DMS153 treated with DMSO at 0.1 percent for 48 hours (cell line): ENCODE measurements around the gene KCTD14.
"Not testable (repeated sequence)": the region's sequence is repeated elsewhere in the genome, so short reads cannot be mapped to it uniquely, and the experiment has no call there.

ENCODE experiments used
- DNase-seq: peaks from one replicate; lab custom pipeline; 2025; ENCODE audit not compliant: unreplicated experiment; lab: John Stamatoyannopoulos, UW

KCTD14 gene

DNA sequence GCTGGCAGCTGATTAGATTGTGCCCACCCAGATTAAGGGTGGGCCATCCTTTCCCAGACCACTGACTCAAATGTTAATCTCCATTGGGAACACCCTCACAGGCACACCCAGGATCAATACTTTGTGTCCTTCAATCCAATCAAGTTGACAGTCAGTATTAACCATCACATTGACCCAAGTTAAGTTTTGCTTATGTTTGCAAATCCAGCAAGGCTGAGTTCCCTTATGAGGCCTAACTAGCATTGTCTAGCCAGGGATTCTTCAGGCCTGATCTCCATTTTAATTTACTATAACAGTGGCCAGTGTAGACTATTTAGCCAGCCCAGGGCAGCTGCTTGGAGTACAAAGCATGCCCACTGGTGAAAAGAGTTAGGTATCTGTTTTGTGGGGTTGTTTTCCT lies 2.3 kb upstream of the KCTD14 start:
- no peak for DNase-seq

DNA sequence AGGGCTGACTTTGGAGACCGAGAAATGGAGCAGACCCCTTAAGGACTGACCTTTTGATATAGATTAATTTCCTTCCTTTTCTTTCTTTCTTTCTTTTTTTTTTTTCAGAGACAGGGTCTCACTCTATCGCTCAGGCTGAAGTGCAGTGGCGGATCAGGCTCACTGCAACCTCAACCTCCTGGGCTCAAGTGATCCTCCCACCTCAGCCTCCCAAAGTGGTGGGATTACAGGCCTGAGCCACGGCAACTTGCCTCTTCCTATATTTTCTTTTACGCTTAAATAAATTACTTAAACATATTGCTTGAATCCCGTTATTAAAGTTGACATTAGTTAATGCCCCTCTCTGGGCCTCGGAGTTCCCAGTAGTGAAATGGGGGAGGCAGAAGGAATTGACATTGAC lies 350 bp upstream of the KCTD14 start:
- DNase-seq, result no peak

- no peak for DNase-seq
Measured at GRCh38 chr11:78021611-78022010, 1.5 kb downstream of the KCTD14 start.

DNA sequence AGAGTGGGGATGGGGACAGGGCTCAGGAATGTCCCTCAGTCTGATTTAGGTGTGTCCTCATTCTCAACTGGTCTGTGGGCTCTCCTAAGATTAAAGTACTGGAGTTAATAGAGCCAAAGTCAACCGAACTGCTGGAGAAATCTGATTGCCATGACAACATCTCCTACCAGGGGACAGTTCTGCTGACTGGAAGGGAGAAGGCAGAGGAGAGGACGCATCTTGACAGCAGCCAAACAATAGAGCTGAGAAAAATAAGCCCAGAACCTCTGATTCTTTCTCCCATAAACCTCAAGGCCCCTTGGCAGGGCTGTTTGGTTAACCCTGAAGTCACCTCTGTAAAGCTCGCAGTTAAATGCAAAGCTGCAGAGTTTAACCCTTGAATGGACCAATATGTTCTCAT lies 2.8 kb downstream of the KCTD14 start:
- DNase-seq, result no peak

- no peak for DNase-seq
Measured at GRCh38 chr11:78019808-78020207, 3.3 kb downstream of the KCTD14 start.

DNA sequence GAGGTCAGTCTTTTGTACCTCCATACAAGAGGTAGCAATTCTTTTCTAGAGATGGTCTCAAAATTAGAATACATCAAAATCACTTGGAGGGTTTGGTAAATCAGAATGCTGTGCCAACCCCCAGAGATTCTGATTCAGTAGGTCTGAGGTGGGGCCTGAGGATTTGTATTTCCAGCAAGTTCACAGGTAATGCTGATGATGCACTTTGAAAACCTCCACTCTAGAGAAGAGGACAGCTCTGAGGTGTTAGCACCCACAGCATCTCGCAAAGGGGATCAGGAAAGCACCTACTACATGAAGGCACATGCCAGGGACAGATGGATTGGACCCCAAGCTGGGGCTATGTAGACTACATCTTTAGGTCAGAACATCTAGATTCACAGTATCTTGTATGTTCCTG lies 7.2 kb downstream of the KCTD14 start:
- DNase-seq, result no peak

- not testable (repeated sequence) for DNase-seq
Measured at GRCh38 chr11:78014937-78015520, 8.0 kb downstream of the KCTD14 start.

GRCh38 chr11:78011301-78011700 lies 11.8 kb downstream of the KCTD14 start:
- DNase-seq, result no peak

- DNase-seq, result no peak
Measured at GRCh38 chr11:78010755-78011154, 12.3 kb downstream of the KCTD14 start.

DNA sequence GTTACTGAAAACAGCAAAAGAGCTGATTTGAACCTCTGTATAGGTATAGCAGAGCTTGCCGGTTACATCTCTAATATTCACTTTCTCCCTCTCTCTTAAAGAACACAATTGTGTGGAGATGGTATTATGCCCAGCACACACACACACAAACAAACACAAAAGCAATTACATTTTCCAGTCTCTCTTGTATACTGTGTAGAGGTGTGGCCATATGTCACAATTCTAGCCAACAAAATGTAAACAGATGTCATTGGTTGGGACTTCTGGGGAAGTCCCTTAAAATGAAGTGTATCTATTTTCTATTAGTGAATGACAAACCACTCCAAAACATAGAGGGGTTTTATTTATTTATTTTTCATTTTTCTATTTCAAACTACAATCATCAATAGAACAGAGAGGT lies 12.8 kb downstream of the KCTD14 start:
- no peak for DNase-seq

GRCh38 chr11:78009062-78009461 lies 14.0 kb downstream of the KCTD14 start:
- no peak for DNase-seq

- DNase-seq, result peak; percentile 80
Measured at GRCh38 chr11:78000193-78000592, 22.9 kb downstream of the KCTD14 start.

- DNase-seq, result no peak
Measured at GRCh38 chr11:77999446-78000030, 23.5 kb downstream of the KCTD14 start.

GRCh38 chr11:77994434-77995362 lies 28.4 kb downstream of the KCTD14 start, which contains the start of gene INTS4:
TSS of gene INTS4 (minus strand) at chr11:77994668. CDS start at chr11:77994643, 25 bp downstream.
- DNase-seq, result peak; percentile 99

GRCh38 chr11:77993902-77994301 lies 29.2 kb downstream of the KCTD14 start:
- DNase-seq, result no peak

DNA sequence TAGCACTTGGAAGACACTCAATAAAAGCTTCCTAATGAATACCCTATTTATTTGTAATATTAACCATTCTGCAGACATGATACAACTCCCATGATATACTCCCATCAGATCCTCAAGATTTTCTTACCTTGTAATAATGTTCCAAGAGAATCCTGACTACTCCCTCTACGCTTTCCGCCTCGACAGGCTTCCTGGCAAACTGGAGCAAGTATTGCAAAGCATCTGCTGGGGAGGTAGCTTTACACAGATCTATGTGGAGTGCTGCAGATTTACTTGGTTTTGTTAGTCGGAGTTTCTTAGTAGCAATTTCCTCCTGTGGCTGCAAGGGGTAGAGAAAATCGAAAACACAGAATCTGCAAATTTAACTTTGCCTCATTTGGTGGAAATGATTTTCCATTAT lies 32.1 kb downstream of the KCTD14 start:
- no peak for DNase-seq

DNA sequence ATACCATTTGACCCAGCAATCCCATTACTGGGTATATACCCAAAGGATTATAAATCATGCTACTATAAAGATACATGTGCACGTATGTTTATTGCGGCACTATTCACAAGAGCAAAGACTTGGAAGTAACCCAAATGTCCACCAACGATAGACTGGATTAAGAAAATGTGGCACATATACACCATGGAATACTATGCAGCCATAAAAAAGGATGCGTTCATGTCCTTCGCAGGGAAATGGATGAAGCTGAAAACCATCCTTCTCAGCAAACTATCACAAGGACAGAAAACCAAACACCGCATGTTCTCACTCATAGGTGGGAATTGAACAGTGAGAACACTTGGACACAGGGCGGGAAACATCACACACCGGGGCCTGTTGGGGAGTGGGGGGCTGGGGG lies 36.6 kb downstream of the KCTD14 start:
- DNase-seq, result not testable (repeated sequence)

- DNase-seq, result no peak
Measured at GRCh38 chr11:77981346-77981947, 41.6 kb downstream of the KCTD14 start.

- DNase-seq, result no peak
Measured at GRCh38 chr11:77968337-77968736, 54.7 kb downstream of the KCTD14 start.

- no peak for DNase-seq
Measured at GRCh38 chr11:77967753-77968152, 55.3 kb downstream of the KCTD14 start.

- DNase-seq, result no peak
Measured at GRCh38 chr11:77967121-77967520, 56.0 kb downstream of the KCTD14 start.

DNA sequence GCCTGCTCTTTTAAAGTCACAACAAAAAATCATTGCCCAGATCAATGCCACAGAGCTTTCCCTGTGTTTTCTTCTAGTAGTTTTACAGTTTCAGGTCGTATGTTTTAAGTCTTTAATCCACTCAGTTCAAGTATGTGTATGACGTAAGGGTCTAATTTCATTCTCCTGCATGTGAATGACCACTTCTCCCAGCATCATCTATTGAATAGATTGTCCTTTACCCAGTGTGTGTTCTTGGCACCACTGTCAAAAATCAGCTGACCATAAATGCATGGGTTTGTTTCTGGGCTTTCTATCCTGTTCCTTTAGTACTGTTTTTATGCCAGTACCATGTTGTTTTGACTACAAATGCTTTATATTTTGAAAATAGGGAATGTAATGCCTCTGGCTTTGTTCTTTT lies 56.7 kb downstream of the KCTD14 start:
- no peak for DNase-seq
